ENCODE data around the gene EMP1. TPM values are rescaled to one million over a fixed set of nuclear protein-coding genes. Genes with fewer than 3 reads are reported as not detected.

The EMP1 gene
- total RNA-seq, 1 experiment from 2014 or later = 193 TPM

- peak overlapping the region; percentile 7 for H3K4me3 Mint-ChIP-seq (ENCODE audit: unreplicated experiment)
- intact Hi-C loops (cut with micrococcal nuclease) = loop anchor here (2.0 to 5.0 kb wide), 2 partner anchors 35 to 73 kb away; no protein-coding TSS in a partner anchor
- H3K9me3 Mint-ChIP-seq (ENCODE audit: unreplicated experiment) = no peaks in the 10 kb centered on the region
- ChIA-PET POLR2A (interaction anchor here (0.9 to 11.1 kb wide), 14 partner anchors 7 to 272 kb away, joined by 3 to 364 read pairs (median 6); partner anchors contain the start of genes EMP1 and GSG1), CTCF (interaction anchor here (1.0 to 1.8 kb wide), 6 partner anchors 10 to 1201 kb away, joined by 3 to 11 read pairs (median 4); no protein-coding TSS in a partner anchor)
- H3K27ac Mint-ChIP-seq (ENCODE audit: low read depth, unreplicated experiment) = peak overlapping the region; percentile 90
- TF ChIP-seq, protein P1, sequence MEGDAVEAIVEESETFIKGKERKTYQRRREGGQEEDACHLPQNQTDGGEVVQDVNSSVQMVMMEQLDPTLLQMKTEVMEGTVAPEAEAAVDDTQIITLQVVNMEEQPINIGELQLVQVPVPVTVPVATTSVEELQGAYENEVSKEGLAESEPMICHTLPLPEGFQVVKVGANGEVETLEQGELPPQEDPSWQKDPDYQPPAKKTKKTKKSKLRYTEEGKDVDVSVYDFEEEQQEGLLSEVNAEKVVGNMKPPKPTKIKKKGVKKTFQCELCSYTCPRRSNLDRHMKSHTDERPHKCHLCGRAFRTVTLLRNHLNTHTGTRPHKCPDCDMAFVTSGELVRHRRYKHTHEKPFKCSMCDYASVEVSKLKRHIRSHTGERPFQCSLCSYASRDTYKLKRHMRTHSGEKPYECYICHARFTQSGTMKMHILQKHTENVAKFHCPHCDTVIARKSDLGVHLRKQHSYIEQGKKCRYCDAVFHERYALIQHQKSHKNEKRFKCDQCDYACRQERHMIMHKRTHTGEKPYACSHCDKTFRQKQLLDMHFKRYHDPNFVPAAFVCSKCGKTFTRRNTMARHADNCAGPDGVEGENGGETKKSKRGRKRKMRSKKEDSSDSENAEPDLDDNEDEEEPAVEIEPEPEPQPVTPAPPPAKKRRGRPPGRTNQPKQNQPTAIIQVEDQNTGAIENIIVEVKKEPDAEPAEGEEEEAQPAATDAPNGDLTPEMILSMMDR (IDR thresholded peaks at IDR 0.05; ENCODE audit: unreplicated experiment) = no peak
- H3K4me1 Mint-ChIP-seq (ENCODE audit: insufficient read depth, unreplicated experiment) = peaks cover 60% of the 10 kb centered on the region
- peak; percentile 91 for DNase-seq (ENCODE audit: unreplicated experiment)
- H3K27me3 Mint-ChIP-seq (ENCODE audit: insufficient read depth, unreplicated experiment) = no peaks in the 10 kb centered on the region
- no TSS peak for BruUV-seq (replicated peaks)
- no peaks in the 10 kb centered on the region for H3K36me3 Mint-ChIP-seq (ENCODE audit: insufficient read depth, unreplicated experiment)
Measured at GRCh38 chr12:13171921-13172859, 24.3 kb upstream of the EMP1 start.

DNA sequence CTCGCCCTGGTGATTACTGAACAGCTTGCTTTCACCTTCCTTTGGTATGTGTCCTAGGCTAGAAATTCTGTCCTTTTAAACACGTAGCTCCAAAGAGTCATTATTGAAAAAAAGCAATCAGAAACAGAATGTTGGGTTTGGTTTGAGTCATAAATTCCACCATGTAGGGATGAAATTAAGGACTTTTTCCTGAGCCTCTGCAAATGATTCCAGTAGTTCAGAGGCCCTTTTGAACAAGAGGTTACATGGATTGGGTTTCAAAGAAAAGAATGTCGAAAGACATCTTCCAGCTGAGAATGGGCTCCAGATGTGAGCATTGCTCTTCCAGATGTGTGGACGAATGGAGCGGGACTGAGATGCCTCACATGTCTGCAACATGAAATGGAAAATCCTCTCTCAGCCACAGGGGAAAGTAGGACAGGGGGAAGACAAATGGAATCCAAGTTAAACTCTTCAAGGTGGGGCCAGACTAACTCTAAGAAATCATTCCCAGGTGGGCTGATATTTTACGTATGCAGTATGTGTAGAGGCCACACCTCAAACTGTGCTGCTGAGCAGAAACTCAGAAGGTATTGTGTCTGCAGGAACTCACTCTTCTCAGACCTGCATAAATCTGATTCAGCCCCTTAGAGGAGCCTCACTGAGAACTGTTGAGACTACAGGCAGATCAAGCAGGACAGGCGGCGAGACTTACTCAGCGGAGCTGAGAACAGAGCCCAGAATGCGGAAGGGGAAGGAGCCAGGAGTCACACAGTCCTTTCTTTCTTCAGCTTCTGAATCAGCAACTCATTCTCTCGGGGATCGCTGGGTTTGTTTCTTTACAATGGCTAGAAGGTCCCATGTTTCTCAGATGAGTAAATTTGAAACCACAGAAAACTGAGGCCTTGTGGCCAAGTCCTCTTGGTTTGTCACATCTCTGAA is 23.3 kb upstream of the EMP1 start:
- Mint-ChIP-seq H3K9me3 (ENCODE audit: unreplicated experiment) (no peaks in the 10 kb centered on the region), H3K27ac (ENCODE audit: low read depth, unreplicated experiment) (peak overlapping the region; percentile 90), H3K27me3 (ENCODE audit: insufficient read depth, unreplicated experiment) (no peaks in the 10 kb centered on the region), H3K36me3 (ENCODE audit: insufficient read depth, unreplicated experiment) (no peaks in the 10 kb centered on the region), H3K4me3 (ENCODE audit: unreplicated experiment) (peak overlapping the region; percentile 53), H3K4me1 (ENCODE audit: insufficient read depth, unreplicated experiment) (peaks cover 52% of the 10 kb centered on the region)
- ChIA-PET POLR2A (interaction anchor here (0.9 to 11.1 kb wide), 15 partner anchors 9 to 338 kb away, joined by 3 to 364 read pairs (median 4); partner anchors contain the start of genes EMP1 and GSG1), CTCF (interaction anchor here (0.9 to 1.8 kb wide), 6 partner anchors 11 to 1199 kb away, joined by 3 to 11 read pairs (median 3); no protein-coding TSS in a partner anchor)
- intact Hi-C loops (cut with micrococcal nuclease) = loop anchor here (2.0 to 5.0 kb wide), 2 partner anchors 36 to 74 kb away; no protein-coding TSS in a partner anchor
- peak; percentile 80 for DNase-seq (ENCODE audit: unreplicated experiment)
- BruUV-seq (replicated peaks) = no TSS peak
- TF ChIP-seq, protein P1 (IDR thresholded peaks at IDR 0.05; ENCODE audit: unreplicated experiment) = no peak

- Mint-ChIP-seq H3K9me3 (ENCODE audit: unreplicated experiment) (no peaks in the 10 kb centered on the region), H3K27me3 (ENCODE audit: insufficient read depth, unreplicated experiment) (no peaks in the 10 kb centered on the region), H3K36me3 (ENCODE audit: insufficient read depth, unreplicated experiment) (no peaks in the 10 kb centered on the region), H3K27ac (ENCODE audit: low read depth, unreplicated experiment) (peak overlapping the region; percentile 66), H3K4me1 (ENCODE audit: insufficient read depth, unreplicated experiment) (peaks cover 60% of the 10 kb centered on the region), H3K4me3 (ENCODE audit: unreplicated experiment) (peak overlapping the region; percentile 7)
- ChIA-PET CTCF (interaction anchor here (0.6 to 2.5 kb wide), 9 partner anchors 13 to 77 kb away, joined by 3 to 9 read pairs (median 4); partner anchors contain the start of gene EMP1), POLR2A (interaction anchor here (0.6 to 11.1 kb wide), 16 partner anchors 11 to 396 kb away, joined by 3 to 364 read pairs (median 3); partner anchors contain the start of genes EMP1 and GSG1)
- DNase-seq (ENCODE audit: unreplicated experiment) = peak; percentile 91
- TF ChIP-seq, protein P1 (IDR thresholded peaks at IDR 0.05; ENCODE audit: unreplicated experiment) = no peak
- no TSS peak for BruUV-seq (replicated peaks)
- intact Hi-C loops (cut with micrococcal nuclease) = loop anchor here (1.0 kb wide), 1 partner anchor 21 kb away; the partner anchor contains the start of gene EMP1
Measured at GRCh38 chr12:13175499-13175898, 21.0 kb upstream of the EMP1 start.
